CD4-positive, CD25-positive, alpha-beta regulatory T cell (primary cell): Measurements from ENCODE around the gene PLEK2. TPM values are rescaled to one million over a fixed set of nuclear protein-coding genes. Genes with fewer than 3 reads are reported as not detected.

Experiments
- ATAC-seq, 2 donors: fragments of 150-1000 bp; cut with Tn5 transposase; one replicate each; pipeline ENCODE4 v1.10.0; 2021; ENCODE audit warnings: low read depth in 2 of 2, moderate number of reproducible peaks in 2 of 2, moderate library complexity in 1 of 2
- DNase-seq, 3 donors: peaks; one replicate each; pipeline versions ENCODE4 v3.0.0 to v3.0.0-alpha.2; 2012 to 2022; ENCODE audit warnings: mixed read lengths in 1 of 3
- H3K27ac ChIP-seq: one replicate; pipeline ENCODE4 v1.7.0; 2013; ENCODE audit warnings: mild to moderate bottlenecking, low read length; ENCODE audit not compliant: insufficient read depth, poor library complexity, severe bottlenecking
- H3K27me3 ChIP-seq: one replicate; pipeline ENCODE4 v1.7.0; 2013; ENCODE audit warnings: low read length; ENCODE audit not compliant: control insufficient read depth, insufficient read depth
- H3K36me3 ChIP-seq: one replicate; pipeline ENCODE4 v1.7.0; 2013; ENCODE audit warnings: mild to moderate bottlenecking, low read length, moderate library complexity; ENCODE audit not compliant: control insufficient read depth, insufficient read depth
- H3K4me1 ChIP-seq: 2 replicates; pipeline ENCODE4 v1.7.0; 2013; ENCODE audit warnings: mild to moderate bottlenecking, low read length; ENCODE audit not compliant: insufficient read depth, control insufficient read depth, poor library complexity, severe bottlenecking
- H3K4me3 ChIP-seq: one replicate; pipeline ENCODE4 v1.7.0; 2013; ENCODE audit warnings: low read depth, mild to moderate bottlenecking, low read length, moderate library complexity
- H3K9me3 ChIP-seq, 2 experiments: 1 replicate in 1 of 2; 2 replicates in 1 of 2; pipeline ENCODE4 v1.7.0; 2013; ENCODE audit warnings: low read length in 2 of 2, mild to moderate bottlenecking in 1 of 2, moderate library complexity in 1 of 2; ENCODE audit not compliant: control insufficient read depth in 2 of 2
- H3K27ac Mint-ChIP-seq, 3 donors: one replicate each; pipeline ENCODE4 v1.8.0; 2020 to 2022; ENCODE audit warnings: mild to moderate bottlenecking in 3 of 3, mixed read lengths in 3 of 3, moderate library complexity in 2 of 3
- H3K27me3 Mint-ChIP-seq: one replicate; pipeline ENCODE4 v1.8.0; 2022; ENCODE audit warnings: mild to moderate bottlenecking, mixed read lengths
- H3K36me3 Mint-ChIP-seq: one replicate; pipeline ENCODE4 v1.8.0; 2020; ENCODE audit warnings: mixed read lengths
- H3K4me1 Mint-ChIP-seq, 4 donors: one replicate each; pipeline ENCODE4 v1.8.0; 2020 to 2022; ENCODE audit warnings: mixed read lengths in 4 of 4, mild to moderate bottlenecking in 1 of 4
- H3K4me3 Mint-ChIP-seq, 4 donors: one replicate each; pipeline ENCODE4 v1.8.0; 2020 to 2022; ENCODE audit warnings: mild to moderate bottlenecking in 4 of 4, mixed read lengths in 4 of 4, moderate library complexity in 3 of 4
- H3K9me3 Mint-ChIP-seq, 7 donors: one replicate each; pipeline ENCODE4 v1.8.0; 2020 to 2022; ENCODE audit warnings: mixed read lengths in 7 of 7, mild to moderate bottlenecking in 3 of 7, moderate library complexity in 2 of 7
- polyA plus RNA-seq, 4 donors: library from polyadenylated mRNA; unstranded; fragments of 300-500 nt; fragmentation: Illumina TruSeq; gene quantifications; one replicate each; pipeline ENCODE4 v1.2.3, GENCODE V29; 2021
- total RNA-seq: library from RNA; stranded (reverse); gene quantifications from one replicate; pipeline ENCODE4 v1.2.3, GENCODE V29; 2022

PLEK2 gene
- total and polyA plus RNA-seq, 5 donors from 2014 or later = 0.56 TPM; not detected in 4

- Mint-ChIP-seq H3K4me1 (peaks cover 29 to 62% (median 40%) of the 10 kb centered on the region in 4 donors), H3K4me3 (peak overlapping the region in 2 of 4 donors; percentile 36 to 68), H3K36me3 (peaks cover 32% of the 10 kb centered on the region), H3K9me3 (no peaks in the 10 kb centered on the region), H3K27me3 (no peaks in the 10 kb centered on the region), H3K27ac (peak overlapping the region in 1 of 3 donors; percentile 81)
- peaks cover 85% of the 10 kb centered on the region for H3K36me3 ChIP-seq
- no peak overlapping the region for H3K27ac ChIP-seq
- H3K4me1 ChIP-seq = peaks cover 5% of the 10 kb centered on the region
- no peak for DNase-seq
- no peak for ATAC-seq
- no peaks in the 10 kb centered on the region for H3K27me3 ChIP-seq
- H3K4me3 ChIP-seq = no peak overlapping the region
- no peaks in the 10 kb centered on the region for H3K9me3 ChIP-seq
Observed at GRCh38 chr14:67370830-67371229, 41.1 kb downstream of the PLEK2 start.

DNA sequence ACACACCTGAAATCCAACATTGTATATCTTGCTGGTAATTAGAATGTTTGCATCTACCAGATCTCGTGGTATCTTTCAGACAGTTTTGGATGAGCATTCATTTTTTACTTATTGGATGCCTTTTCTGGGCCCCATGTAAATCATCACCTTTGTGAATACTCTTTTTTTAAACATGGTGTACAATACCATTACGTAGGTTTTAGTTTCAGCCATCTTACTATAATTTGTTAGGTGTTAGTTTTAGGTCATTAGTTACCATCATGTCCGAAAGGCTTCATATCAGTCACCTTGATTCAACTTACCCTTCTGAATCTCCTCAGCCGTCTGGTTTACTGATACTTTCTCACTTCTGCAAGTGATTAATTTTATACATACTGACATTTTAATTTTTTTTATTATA, 46.5 kb downstream of the PLEK2 start:
- H3K36me3 Mint-ChIP-seq = peaks cover 21% of the 10 kb centered on the region
- H3K27me3 ChIP-seq = no peaks in the 10 kb centered on the region

GRCh38 chr14:67360470-67361206, 51.3 kb downstream of the PLEK2 start:
- H3K27me3 Mint-ChIP-seq = no peaks in the 10 kb centered on the region
- peaks cover 32 to 94% (median 63%) of the 10 kb centered on the region in 4 donors for H3K4me1 Mint-ChIP-seq
- peaks cover 6% of the 10 kb centered on the region for H3K36me3 Mint-ChIP-seq
- peaks cover 0 to 2% (median 0%) of the 10 kb centered on the region in 7 donors for H3K9me3 Mint-ChIP-seq
- peak in 1 of 3 donors; percentile 13 for DNase-seq
- H3K4me3 ChIP-seq = peak overlapping the region; percentile 86
- peak overlapping the region; percentile 97 to 100 (median 98) for H3K4me3 Mint-ChIP-seq
- peak overlapping the region; percentile 93 for H3K27ac ChIP-seq
- peak; percentile 6 to 8 for ATAC-seq
- no peaks in the 10 kb centered on the region for H3K9me3 ChIP-seq
- peaks cover 56% of the 10 kb centered on the region for H3K4me1 ChIP-seq
- H3K36me3 ChIP-seq = peaks cover 19% of the 10 kb centered on the region
- H3K27ac Mint-ChIP-seq = peak overlapping the region; percentile 95 to 99 (median 99)
- H3K27me3 ChIP-seq = no peaks in the 10 kb centered on the region

More for the DNA sequence above, 46.5 kb downstream of the PLEK2 start:
- Histone ChIP-seq H3K27ac (no peak overlapping the region), H3K36me3 (peaks cover 56% of the 10 kb centered on the region), H3K4me1 (peaks cover 36% of the 10 kb centered on the region), H3K9me3 (no peaks in the 10 kb centered on the region), H3K4me3 (no peak overlapping the region)
- Mint-ChIP-seq H3K4me1 (peaks cover 31 to 83% (median 45%) of the 10 kb centered on the region in 4 donors), H3K9me3 (no peaks in the 10 kb centered on the region), H3K27ac (no peak overlapping the region), H3K27me3 (no peaks in the 10 kb centered on the region), H3K4me3 (no peak overlapping the region)
- DNase-seq (no peak), ATAC-seq (no peak)

DNA sequence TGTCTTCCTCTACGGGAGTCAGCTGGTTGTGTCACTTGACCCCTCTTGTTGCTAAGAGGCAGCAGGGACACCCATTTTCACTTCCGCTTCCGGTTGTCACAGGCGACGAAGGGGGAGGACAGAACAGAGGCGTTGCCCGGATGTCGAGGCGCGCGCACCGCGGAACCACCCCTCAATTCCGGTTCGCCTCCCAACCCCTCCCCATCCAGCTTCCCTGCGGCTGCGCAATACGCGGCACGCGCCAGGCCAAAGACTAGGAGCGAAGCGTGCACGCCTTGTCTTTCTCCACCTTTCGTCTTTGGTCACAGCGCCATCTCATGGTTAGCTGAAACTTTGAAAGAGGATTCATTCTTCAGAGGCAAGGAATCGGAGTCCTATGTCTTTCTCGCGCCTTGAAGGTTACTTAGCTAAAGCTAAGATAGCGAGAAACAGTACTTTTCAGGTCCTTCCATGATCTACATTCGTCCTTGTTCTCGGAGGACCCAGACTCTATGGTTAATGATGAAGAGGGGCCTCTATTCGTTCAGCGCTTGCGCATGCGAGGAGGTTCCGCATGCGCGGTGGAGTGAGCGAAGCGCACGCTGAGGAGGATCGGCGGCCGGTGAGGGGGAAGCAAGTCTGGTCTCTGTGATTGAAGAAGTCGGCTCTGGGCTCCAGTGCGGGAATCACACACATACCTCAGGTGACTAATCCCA, 52.0 kb downstream of the PLEK2 start, which contains the start of the genes ATP6V1D and EIF2S1:
Gene ATP6V1D (minus strand): TSS at position 30 of the 695 bp plus-strand sequence. CDS start 106 bp downstream, outside the sequence.
Gene EIF2S1 (plus strand): TSS at position 554 of the 695 bp plus-strand sequence. CDS start 4,440 bp downstream, outside the sequence.
- Histone ChIP-seq H3K4me1 (peaks cover 56% of the 10 kb centered on the region), H3K27me3 (no peaks in the 10 kb centered on the region), H3K36me3 (peaks cover 11% of the 10 kb centered on the region), H3K4me3 (peak within 1 kb of the TSS; percentile 86), H3K27ac (peak within 1 kb of the TSS; percentile 93), H3K9me3 (no peaks in the 10 kb centered on the region)
- Mint-ChIP-seq H3K9me3 (peaks cover 0 to 2% (median 0%) of the 10 kb centered on the region in 7 donors), H3K4me3 (peak within 1 kb of the TSS; percentile 97 to 100 (median 98)), H3K36me3 (no peaks in the 10 kb centered on the region), H3K27me3 (no peaks in the 10 kb centered on the region), H3K27ac (peak within 1 kb of the TSS; percentile 95 to 99 (median 99)), H3K4me1 (peaks cover 28 to 92% (median 65%) of the 10 kb centered on the region in 4 donors)
- peak; percentile 100 for DNase-seq
- peak; percentile 89 to 90 for ATAC-seq

- H3K4me1 ChIP-seq = peaks cover 56% of the 10 kb centered on the region
- no peaks in the 10 kb centered on the region for H3K9me3 ChIP-seq
- ATAC-seq (no peak), DNase-seq (peak in 2 of 3 donors; percentile 6 to 8)
- peaks cover 6% of the 10 kb centered on the region for H3K36me3 ChIP-seq
- H3K27me3 ChIP-seq = no peaks in the 10 kb centered on the region
- Mint-ChIP-seq H3K4me1 (peaks cover 28 to 89% (median 63%) of the 10 kb centered on the region in 4 donors), H3K36me3 (no peaks in the 10 kb centered on the region), H3K27ac (peak overlapping the region; percentile 95 to 99 (median 99)), H3K27me3 (no peaks in the 10 kb centered on the region), H3K4me3 (peak overlapping the region; percentile 97 to 100 (median 98)), H3K9me3 (peaks cover 0 to 2% (median 0%) of the 10 kb centered on the region in 7 donors)
- peak overlapping the region; percentile 86 for H3K4me3 ChIP-seq
- peak overlapping the region; percentile 93 for H3K27ac ChIP-seq
Observed at GRCh38 chr14:67358924-67359774, 52.8 kb downstream of the PLEK2 start.

DNA sequence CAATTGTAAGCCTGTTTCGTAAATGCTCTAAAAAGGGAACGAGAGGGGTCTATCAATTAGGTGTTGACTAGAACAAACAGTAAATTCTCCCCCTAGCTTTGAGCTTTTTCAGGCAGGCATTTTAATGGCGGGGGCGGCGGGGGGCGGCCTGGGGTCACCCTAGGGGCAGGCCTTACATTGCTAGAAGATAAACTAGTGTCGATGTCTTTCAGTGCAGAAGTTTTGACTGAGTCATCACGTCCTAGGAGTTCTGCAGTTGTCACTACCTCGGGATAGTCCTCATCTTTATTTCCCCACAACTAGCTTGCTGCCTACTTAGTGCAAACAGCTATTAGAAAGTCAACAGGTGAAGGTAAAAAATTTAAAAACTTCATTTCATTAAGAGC, 54.0 kb downstream of the PLEK2 start:
- H3K36me3 ChIP-seq = peaks cover 3% of the 10 kb centered on the region
- no peaks in the 10 kb centered on the region for H3K36me3 Mint-ChIP-seq
- H3K4me1 ChIP-seq = peaks cover 49% of the 10 kb centered on the region
- no peaks in the 10 kb centered on the region for H3K9me3 ChIP-seq
- H3K27ac ChIP-seq = no peak overlapping the region
- H3K4me3 Mint-ChIP-seq = peak overlapping the region; percentile 97 to 100 (median 98)
- peak overlapping the region in 2 of 3 donors; percentile 18 to 99 for H3K27ac Mint-ChIP-seq
- H3K27me3 Mint-ChIP-seq = no peaks in the 10 kb centered on the region
- ATAC-seq (no peak), DNase-seq (no peak)
- H3K4me1 Mint-ChIP-seq = peaks cover 30 to 79% (median 59%) of the 10 kb centered on the region in 4 donors
- no peaks in the 10 kb centered on the region for H3K27me3 ChIP-seq
- H3K9me3 Mint-ChIP-seq = peaks cover 0 to 2% (median 0%) of the 10 kb centered on the region in 7 donors
- H3K4me3 ChIP-seq = peak overlapping the region; percentile 86
